Activated gamma-delta T cell treated with anti-CD3 and anti-CD28 coated beads, Interleukin-2, amount 50 U/mL, for 16 hours (primary cell): ENCODE measurements around the gene DNHD1.

Source experiments
- DNase-seq: peaks from one replicate; pipeline ENCODE4 v3.0.0-alpha.2; 2020; ENCODE audit warnings: low read depth

Gene DNHD1

GRCh38 chr11:6588018-6588417 lies 90.9 kb downstream of the DNHD1 start:
- DNase-seq, result no peak

- DNase-seq, result no peak
Observed at GRCh38 chr11:6594142-6594768, 97.2 kb downstream of the DNHD1 start.

DNA sequence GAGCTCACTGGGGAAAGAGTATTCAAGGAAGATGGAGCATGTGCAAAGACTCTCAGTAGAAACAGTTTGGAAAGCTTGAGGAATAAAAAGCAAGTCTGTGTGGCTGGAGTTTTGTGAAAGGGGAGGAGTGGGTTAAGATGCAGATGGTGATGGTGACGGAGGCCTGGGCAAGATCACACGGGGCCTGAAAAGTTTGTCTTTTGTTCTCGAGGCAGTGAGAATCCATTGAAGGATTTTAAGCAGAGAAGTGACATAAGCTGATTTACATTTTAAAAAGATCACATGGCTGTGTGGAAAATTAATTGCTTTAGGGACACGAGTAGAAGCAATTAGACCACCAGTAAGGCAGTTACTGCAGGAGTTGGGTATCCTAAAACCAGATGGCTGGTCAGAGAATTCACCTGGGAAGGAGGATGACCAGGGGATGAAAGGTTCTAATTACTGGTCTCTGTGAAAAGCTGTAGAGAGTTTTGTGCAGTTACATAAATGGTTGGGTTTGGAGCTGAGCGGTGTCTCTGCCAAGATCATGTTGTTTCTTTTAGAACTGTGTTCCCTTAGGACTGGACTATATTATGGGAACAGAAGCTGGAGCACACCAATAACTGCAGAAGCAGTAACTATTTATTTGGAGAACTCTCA lies 99.3 kb downstream of the DNHD1 start:
- DNase-seq, result no peak

DNA sequence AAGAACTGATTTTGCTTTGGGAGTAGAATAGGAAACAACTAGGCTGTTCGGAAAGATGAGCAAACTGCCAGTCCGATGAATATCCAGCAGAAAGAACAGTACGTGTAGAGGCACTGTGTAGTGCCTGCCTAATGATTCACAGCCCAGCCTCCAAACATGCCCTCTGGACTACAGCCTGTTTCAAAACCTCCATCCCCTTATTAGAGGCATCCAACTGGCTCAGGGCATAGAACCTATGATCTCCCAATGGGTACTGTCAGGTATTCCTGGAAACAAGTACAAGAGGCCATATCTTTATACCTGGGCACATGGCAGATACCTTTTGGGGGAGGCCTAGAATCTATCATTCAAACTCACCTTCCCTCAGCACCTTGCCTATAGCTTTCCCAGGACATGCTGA lies 101.5 kb downstream of the DNHD1 start:
- no peak for DNase-seq

DNA sequence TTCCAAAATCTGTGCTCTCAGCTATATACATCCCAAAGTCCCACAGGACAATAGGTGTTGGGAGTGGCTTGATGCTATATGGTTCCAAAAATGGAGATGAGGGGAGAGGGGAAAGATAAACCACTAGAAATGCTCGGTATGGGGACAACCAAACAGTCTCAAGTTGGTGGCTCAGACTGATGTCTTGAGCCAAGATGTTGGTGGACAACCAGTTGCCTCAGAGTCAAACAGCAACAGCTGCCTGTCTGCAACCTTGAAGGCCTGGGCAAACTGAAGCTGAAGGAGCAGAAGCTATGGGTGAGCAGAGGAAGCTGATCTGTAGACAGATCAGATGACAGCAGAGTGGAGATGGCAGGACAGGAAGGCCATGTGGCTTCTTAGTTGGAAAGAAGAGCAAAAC lies 102.4 kb downstream of the DNHD1 start:
- no peak for DNase-seq

- DNase-seq, result no peak
Observed at GRCh38 chr11:6599881-6600390, 102.9 kb downstream of the DNHD1 start.

- DNase-seq, result no peak
Observed at GRCh38 chr11:6601041-6601461, 104.0 kb downstream of the DNHD1 start.

- no peak for DNase-seq
Observed at GRCh38 chr11:6602096-6602940, 105.2 kb downstream of the DNHD1 start.

DNA sequence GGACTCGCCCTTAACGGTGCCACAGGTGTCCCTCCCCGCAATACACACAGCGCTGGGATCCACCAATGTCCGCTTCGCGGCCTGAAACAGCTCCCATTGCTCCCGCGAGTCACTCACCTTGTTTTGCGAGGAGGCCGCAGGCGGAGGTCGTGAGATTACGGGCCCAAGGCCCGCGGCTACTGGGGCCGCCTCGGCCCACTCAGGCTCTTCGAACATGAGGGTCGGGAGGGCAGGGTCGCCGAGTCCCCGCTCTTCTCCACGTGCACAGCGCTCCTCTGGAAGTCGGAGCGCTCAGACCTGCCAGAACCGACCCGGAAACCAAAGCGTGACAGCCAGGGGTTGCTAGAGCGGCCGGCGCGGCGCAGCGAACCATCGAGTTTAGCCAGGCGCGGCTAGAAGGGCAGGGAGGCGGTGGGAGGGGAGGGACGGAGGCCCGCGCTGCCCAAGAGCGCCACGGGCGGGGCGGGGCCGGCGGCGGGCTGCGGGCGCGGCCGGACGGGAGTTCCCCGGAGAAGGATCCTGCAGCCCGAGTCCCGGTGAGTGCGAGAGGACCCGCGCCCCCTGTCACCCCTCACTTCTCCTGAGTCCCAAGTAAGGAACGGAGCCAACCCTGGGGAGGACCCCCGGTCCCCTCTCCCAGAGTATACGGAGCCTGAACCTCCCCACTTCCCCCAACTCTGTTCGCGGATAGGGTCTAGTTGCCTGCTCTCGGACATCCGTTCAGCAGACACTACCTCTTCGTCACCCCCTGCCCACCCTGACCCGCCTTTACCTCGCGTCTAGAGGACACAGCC lies 106.4 kb downstream of the DNHD1 start, which contains the start of the genes ILK and RRP8:
Gene ILK, plus strand, starts transcription at position 488 of the 794 bp plus-strand sequence. CDS start 498 bp downstream, outside the sequence.
Gene RRP8, minus strand, starts transcription at position 330 of the 794 bp plus-strand sequence. Its CDS starts 114 bp downstream, at position 216.
- DNase-seq, result peak; percentile 78

DNA sequence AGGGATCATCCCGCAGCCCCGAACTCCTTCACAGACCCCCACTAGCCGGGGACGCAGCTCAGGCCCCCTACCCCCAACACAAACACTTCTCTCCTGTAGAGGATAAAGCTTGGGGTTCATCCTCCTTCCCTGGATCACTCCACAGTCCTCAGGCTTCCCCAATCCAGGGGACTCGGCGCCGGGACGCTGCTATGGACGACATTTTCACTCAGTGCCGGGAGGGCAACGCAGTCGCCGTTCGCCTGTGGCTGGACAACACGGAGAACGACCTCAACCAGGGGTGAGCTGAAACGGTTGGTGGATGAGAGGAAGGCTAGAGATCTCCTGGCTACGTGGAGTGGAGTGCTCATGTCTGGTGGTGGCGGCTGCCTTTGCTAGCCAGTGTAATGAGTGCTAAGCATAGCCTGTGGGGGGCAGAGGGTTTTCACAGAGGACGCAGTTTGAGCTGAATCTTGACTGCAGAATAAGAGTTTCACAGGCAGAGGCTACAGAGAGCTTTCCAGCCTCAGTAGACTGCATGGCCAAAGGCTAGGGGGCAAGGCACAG lies 107.1 kb downstream of the DNHD1 start:
- no peak for DNase-seq

GRCh38 chr11:6604790-6605189 lies 107.7 kb downstream of the DNHD1 start:
- DNase-seq, result no peak

DNA sequence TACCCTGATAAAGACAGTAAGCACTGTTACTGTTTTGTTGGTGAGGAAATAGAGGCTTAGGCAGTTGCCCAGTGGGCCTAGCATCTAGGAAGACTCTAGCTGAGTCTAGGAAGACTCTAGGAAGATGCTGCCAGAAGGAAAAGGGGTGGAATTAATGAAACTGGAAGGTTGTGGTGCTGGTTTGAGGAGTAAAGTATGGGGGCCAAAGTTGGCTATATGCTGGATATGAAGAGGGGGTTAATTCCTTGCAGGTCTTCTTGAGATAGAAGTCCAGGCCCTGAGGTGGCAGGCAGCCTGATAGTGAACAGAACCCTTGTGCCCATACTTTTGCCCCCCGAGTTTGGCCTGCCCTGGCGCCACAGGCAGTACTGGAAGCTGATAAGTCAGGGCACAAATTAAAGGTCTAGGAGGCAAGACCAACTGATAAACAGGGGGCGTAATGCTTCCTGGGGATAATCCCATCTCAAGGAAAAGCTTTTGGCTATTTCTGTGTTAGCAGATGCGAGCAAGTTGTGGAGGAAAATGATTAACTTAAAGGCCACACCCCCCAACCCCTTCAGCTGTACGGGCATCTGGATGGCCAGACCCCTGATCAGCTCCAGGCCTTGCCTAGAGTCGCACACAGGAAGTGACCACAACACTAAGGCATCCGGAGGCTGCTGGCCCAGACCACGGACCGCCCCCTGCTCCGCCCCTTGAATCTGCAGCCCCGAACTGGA lies 109.5 kb downstream of the DNHD1 start:
- DNase-seq, result no peak

DNA sequence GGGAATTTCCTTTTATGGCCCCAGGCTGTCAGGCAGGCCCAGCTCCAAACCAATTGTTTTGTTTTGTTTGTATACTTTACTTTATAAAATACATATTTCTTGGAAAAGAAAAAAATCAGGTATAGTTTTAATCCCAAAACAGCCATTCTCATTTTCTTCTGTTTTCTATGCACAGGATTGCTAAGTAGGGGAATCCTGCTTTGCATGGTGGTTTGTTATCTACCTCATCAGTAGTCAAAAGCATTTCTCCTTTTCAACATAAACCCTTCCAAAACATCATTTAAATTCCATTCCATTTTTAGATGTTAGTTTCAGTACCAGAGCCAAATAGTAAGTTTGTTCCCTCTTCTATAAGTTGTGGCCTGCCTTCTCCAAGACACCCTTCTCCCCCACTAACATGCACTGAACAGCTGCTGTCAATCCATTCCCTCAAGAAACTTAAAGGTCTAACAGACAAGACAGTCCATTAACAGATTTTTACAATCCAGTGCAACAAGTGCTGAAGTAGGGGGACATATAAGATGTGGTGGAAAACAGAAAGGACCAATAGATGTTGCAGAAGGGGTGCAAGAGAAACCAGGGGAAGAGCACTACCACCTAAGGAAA lies 110.2 kb downstream of the DNHD1 start:
- no peak for DNase-seq

DNA sequence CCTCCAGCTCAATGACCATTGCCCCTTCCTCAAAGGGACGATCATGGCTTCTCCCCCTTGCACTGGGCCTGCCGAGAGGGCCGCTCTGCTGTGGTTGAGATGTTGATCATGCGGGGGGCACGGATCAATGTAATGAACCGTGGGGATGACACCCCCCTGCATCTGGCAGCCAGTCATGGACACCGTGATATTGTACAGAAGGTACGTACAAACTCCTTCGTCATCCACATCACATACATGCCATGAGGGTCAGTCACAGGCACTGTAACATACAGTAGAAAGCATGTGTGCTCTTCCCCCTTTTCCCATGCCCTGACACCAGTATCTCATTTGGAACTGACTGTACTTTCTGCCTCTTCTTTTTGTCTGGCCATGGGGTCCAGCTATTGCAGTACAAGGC lies 110.9 kb downstream of the DNHD1 start:
- DNase-seq, result no peak

DNA sequence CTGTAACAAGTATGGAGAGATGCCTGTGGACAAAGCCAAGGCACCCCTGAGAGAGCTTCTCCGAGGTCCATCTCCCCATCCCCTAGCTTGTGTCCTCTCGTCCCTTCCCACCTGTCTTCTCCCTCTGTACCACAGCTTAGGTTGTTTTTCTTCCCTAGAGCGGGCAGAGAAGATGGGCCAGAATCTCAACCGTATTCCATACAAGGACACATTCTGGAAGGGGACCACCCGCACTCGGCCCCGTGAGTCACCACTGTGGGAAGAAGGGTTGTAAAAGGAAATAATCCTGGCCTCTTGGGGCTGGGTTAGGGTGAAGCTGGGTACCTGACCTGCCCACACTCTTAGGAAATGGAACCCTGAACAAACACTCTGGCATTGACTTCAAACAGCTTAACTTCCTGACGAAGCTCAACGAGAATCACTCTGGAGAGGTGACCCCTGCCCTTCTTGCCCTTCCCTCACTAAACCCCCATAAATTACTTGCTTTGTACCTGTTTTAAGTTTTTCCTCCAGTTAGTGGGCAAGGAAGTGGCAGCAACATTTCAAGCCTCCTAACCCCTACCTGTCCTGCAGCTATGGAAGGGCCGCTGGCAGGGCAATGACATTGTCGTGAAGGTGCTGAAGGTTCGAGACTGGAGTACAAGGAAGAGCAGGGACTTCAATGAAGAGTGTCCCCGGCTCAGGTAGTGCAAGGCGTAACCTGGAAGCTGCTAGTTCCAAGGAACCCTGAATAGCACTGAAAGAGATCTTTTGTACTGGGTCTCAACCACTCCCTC lies 111.8 kb downstream of the DNHD1 start:
- no peak for DNase-seq

DNA sequence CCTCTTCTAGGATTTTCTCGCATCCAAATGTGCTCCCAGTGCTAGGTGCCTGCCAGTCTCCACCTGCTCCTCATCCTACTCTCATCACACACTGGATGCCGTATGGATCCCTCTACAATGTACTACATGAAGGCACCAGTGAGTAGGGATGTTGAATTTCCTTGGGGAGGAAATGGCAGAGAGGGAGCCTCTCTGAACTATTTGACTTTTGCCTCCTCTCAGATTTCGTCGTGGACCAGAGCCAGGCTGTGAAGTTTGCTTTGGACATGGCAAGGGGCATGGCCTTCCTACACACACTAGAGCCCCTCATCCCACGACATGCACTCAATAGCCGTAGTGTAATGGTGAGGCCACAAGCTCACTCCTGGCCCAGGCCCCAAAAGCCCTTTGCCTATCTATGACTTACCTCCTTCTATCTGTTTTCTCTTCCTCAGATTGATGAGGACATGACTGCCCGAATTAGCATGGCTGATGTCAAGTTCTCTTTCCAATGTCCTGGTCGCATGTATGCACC lies 112.5 kb downstream of the DNHD1 start:
- DNase-seq, result no peak

- DNase-seq, result no peak
Observed at GRCh38 chr11:6610591-6610990, 113.5 kb downstream of the DNHD1 start.

DNA sequence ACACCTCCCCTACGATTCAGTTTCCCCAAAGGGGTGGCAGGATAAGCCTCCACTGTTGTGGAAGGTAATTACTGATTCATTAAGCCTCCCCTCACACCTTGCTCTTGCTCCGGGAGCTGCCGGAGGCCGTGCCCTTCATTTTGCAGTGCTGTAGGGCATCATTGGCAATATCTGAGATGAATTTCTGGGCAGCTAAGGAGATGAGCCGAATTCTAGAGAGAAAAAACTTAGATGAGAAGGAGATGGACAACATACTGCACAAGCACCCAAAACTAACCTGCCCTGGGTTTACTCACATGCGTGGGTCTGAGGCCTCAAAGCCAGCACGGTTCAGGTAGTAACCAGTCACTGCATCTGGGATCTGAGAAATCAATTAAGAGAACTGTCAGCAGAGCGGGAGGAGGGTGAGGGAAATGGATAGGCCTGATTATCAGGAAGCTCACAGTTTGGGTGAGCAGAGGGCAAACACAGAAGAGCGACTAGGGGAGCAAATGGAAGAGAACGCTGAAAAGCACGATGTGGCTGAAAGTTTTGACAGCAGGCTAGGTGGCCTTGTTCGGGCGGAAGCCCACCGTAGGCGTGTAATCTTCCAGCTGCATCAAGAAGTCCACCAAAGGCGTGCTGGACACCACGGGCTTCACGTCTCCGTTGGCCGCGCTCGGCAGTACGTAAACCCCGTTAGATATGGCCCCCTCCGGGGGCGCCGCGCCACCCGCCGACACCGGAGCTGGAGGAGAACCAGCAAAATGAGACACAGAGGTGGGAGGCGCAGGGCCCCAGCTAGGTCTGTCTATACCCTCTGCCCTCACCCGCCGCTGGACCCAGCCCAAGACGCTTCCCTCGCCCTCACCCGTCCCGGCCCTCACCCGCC lies 114.2 kb downstream of the DNHD1 start:
- no peak for DNase-seq

GRCh38 chr11:6611963-6612212 lies 114.8 kb downstream of the DNHD1 start:
- DNase-seq, result no peak
